Measurements from ENCODE around the gene POLE3.
"Not testable (repeated sequence)": the region's sequence is repeated elsewhere in the genome, so short reads cannot be mapped to it uniquely, and the experiment has no call there.

Gene POLE3

GRCh38 chr9:113375057-113376023, 35.1 kb downstream of the POLE3 start:
- DNase-seq, result no peak

DNA sequence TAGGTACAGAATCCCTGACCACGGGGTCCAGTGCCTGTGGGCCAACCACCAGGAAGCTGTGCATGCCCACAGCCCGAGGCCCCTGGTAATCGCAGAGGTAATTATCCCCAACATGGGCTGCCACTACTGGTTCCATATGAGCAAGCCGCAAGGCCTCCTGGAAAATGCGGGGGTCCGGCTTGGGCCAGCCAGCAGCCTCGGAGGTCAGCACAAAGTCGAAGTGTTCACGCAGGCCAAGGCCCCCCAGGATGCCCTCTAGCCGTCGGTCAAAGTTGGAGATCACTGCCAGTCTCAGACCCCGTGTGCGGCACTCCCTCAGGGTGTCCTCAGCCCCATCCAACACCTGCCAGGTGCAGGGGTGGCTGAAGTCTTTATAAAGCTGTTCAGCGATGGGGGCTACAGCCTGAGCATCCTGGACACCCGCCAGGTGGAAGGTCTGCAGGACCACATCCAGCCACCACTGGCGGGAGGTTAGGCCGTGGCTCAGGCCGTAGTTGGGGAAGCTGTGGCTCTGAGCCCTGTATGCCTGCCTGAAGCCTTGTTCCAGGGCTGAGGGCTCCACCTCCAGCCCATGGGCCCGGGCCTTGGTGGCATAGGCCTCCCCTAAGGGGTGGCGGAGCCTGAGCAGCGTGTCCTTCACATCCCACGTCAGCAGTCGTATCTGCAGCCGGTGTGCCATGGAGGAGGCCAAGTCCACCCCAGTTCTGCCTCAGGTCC, 36.6 kb downstream of the POLE3 start:
- no peak for DNase-seq

GRCh38 chr9:113373256-113373655, 37.2 kb downstream of the POLE3 start:
- DNase-seq, result no peak

GRCh38 chr9:113372059-113372458, 38.4 kb downstream of the POLE3 start:
- DNase-seq, result no peak

GRCh38 chr9:113370806-113371325, 39.6 kb downstream of the POLE3 start:
- no peak for DNase-seq

GRCh38 chr9:113369855-113370140, 40.7 kb downstream of the POLE3 start:
- DNase-seq, result no peak

- no peak for DNase-seq
These were observed 41.3 kb downstream of the POLE3 start for GRCh38 chr9:113368982-113369854.

DNA sequence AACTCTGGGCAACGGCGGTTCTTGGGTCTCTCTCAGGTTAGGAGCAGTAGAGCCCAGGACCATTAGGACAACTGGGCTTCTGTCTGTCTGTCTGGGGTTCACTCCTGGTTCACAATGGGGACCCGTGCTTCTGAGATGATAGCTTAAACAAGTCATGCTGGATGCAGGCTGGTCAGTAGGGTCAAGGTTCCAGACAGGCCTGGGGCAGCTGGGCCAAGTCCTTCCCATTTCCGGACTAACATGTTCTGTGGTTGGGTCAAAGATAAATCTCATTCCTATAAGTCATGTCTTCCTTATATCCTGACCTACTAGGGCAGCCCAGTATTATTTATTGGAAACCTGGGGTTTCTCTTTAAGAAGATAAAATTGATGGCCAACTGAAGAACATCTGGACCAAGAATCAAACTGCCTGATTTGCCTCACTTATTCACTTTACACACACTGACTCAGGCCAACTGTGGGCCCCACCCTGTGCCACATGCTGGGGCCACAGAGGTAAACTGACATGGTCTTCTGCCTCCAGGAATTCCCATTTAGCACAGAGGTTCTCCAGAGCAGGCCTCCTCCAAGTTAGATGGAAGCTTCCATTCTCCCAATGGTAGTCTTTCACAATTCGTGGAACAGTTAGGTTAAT, 42.0 kb downstream of the POLE3 start:
- DNase-seq, result no peak

GRCh38 chr9:113365652-113366051, 44.8 kb downstream of the POLE3 start:
- DNase-seq, result not testable (repeated sequence)

- no peak for DNase-seq
These were observed 45.5 kb downstream of the POLE3 start for GRCh38 chr9:113364951-113365350.

GRCh38 chr9:113363336-113363735, 47.1 kb downstream of the POLE3 start:
- DNase-seq, result no peak

DNA sequence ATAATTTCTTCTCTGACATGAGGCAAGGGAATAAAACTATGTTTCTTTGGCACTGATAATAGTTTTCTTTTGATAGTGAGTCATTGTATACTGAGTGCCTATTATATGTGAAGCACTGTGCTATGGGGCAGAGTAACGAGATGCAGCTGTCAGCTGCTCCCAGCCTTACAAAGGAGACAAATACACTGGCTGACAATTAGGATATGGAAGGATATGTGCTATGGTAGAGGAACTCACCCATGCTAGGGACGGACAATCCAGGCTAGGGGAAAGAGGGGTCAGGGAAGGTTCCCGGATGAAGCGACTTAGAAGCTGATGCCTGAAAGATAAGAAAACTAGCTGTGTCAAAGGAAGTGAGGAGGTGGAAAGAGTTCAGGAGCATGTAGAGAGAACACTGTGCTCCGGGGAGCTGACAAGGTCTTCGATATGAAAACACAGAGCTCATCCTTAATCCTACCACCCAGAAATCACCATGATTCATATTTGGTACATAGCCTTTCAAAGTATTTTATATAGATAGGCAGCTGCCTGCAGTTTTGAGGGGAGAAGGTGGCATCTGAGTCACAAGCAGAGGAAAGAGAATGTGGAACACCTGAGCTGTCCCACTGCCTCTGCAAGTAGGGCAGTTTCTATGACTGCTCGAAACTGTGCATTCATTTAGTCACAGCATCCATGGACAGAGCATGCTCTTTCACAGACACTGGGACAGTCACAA, 49.0 kb downstream of the POLE3 start:
- no peak for DNase-seq

DNA sequence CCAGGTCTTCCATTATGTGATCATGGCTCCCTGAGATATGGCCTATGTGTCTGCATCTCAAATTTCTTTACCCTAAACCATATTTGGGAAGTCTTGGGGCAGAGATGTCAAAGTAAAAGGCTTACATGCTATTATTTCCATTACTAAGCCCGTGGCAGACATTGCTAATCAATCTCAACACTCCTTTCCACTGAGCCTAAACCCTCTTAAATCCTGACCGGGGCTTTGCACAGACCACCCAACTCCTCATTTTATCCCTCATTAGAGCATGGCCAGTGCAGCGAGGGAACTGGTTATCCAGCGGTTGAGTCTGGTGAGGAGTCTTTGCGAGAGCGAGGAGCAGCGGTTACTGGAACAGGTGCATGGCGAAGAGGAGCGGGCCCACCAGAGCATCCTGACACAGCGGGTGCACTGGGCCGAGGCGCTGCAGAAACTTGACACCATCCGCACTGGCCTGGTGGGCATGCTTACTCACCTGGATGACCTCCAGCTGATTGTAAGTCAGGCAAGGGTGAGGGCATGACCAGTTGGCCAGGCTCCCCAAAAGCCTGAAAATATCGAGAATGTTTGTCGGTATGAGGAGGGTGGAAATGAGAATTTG, 50.1 kb downstream of the POLE3 start:
- DNase-seq, result no peak

DNA sequence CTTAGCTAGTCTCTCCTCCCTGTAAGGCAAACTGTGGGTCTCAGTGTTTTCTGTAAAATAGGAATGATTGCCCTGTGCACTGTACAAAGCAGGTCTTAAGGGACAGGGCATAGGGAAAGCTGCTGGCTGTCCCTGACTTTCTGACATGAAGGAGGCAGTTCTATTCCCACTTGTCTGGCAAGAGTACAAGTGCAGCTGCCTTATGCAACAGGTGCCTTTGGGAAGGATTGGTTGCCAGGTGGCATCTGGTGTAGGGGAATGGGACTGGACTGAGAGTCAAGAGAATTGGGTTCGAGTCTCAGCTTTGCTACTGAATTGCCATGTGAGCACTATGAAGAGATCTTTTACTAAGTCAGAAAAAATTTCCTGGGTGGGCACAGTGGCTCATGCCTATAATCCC, 51.1 kb downstream of the POLE3 start:
- no peak for DNase-seq

Measured in activated T-cell treated with anti-CD3 and anti-CD28 coated beads for 4 hours (primary cell).